Spinal cord (tissue), 10 donors: ENCODE data around the gene ATXN7L2. TPM values are rescaled to one million over a fixed set of nuclear protein-coding genes. Genes with fewer than 3 reads are reported as not detected.
A peak's percentile ranks its signal among the peaks of the same experiment; 100 is the strongest.

Experiments
- DNase-seq, 6 donors: peaks; one replicate each; pipeline versions ENCODE4 v3.0.0 to v3.0.0-alpha.2; 2013 to 2015; ENCODE audit warnings: low spot score in 6 of 6, low read depth in 4 of 6
- H3K27ac ChIP-seq: one replicate; pipeline ENCODE4 v1.5.1; 2013; ENCODE audit warnings: low read depth, low read length, control low read depth
- H3K27me3 ChIP-seq: one replicate; pipeline ENCODE4 v1.6.1; 2013; ENCODE audit warnings: low read length; ENCODE audit not compliant: control insufficient read depth, insufficient read depth
- H3K36me3 ChIP-seq: one replicate; pipeline ENCODE4 v1.6.1; 2013; ENCODE audit warnings: low read length; ENCODE audit not compliant: control insufficient read depth, insufficient read depth
- H3K4me1 ChIP-seq: one replicate; pipeline ENCODE4 v1.6.1; 2013; ENCODE audit warnings: low read length; ENCODE audit not compliant: control insufficient read depth, insufficient read depth
- H3K4me3 ChIP-seq: one replicate; pipeline ENCODE4 v1.5.1; 2013; ENCODE audit warnings: low read depth, low read length, control low read depth
- H3K9me3 ChIP-seq: one replicate; pipeline ENCODE4 v1.6.1; 2013; ENCODE audit warnings: low read length; ENCODE audit not compliant: control insufficient read depth, insufficient read depth
- WGBS: methylation state at CpG from one replicate; pipeline ENCODE4 v1.1.5; 2013; ENCODE audit warnings: missing lambda C conversion rate; ENCODE audit not compliant: insufficient coverage; 5-methylcytosine and 5-hydroxymethylcytosine counted together
- polyA plus RNA-seq, 2 donors: library from polyadenylated mRNA; unstranded; fragments of 120-200 nt; gene quantifications; one replicate each; pipeline ENCODE4 v1.2.1, GENCODE V29; 2013; ENCODE audit not compliant: insufficient read length in 2 of 2
- total RNA-seq, 2 donors: library from RNA; depleted of rRNA in 1 of 2; stranded (reverse); fragments of 120-200 nt in 1 of 2; fragments of >200 nt in 1 of 2; gene quantifications; one replicate each; pipeline versions ENCODE4 v1.2.3 to v1.2.4, GENCODE V29; 2013 to 2014
- donor health status: healthy.

Gene ATXN7L2
- total and polyA plus RNA-seq, 4 donors, result 1.6 to 17.1 (median 11.5) TPM

GRCh38 chr1:109492779-109493178 lies 9.1 kb downstream of the ATXN7L2 start:
- no peak for DNase-seq
- 93% methylated on average over 2 of the region's 4 CpGs for WGBS
- no peaks in the 10 kb centered on the region for H3K27me3 ChIP-seq
- no peak overlapping the region for H3K27ac ChIP-seq
- peaks cover 60% of the 10 kb centered on the region for H3K36me3 ChIP-seq
- H3K4me3 ChIP-seq, result no peak overlapping the region
- H3K9me3 ChIP-seq, result no peaks in the 10 kb centered on the region
- peaks cover 25% of the 10 kb centered on the region for H3K4me1 ChIP-seq

DNA sequence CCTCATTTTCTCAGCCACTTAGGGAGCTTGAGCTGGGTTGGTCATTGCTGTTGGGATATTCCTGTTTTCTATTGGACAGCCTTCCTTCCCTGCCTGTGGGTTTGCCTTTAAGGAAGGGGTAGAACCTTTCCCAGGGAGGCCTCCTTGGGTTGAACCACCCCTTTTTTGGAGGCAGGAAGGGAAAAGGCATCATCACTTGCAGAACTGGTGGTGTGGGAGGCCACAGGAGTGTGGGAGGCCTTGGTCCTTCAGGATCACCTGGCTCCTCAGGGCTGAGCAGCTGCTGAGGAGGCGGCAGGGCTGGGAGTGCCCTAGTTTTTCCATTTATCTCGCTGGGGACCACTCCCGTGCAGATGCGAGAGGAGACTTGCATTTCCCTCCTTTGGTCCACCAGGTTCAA lies 9.5 kb downstream of the ATXN7L2 start:
- no peak overlapping the region for H3K4me3 ChIP-seq
- H3K27me3 ChIP-seq, result no peaks in the 10 kb centered on the region
- H3K4me1 ChIP-seq, result peaks cover 30% of the 10 kb centered on the region
- whole genome bisulfite sequencing, result 60% methylated on average over 2 of the region's 4 CpGs
- DNase-seq, result no peak
- no peak overlapping the region for H3K27ac ChIP-seq
- no peaks in the 10 kb centered on the region for H3K9me3 ChIP-seq
- H3K36me3 ChIP-seq, result peaks cover 59% of the 10 kb centered on the region

DNA sequence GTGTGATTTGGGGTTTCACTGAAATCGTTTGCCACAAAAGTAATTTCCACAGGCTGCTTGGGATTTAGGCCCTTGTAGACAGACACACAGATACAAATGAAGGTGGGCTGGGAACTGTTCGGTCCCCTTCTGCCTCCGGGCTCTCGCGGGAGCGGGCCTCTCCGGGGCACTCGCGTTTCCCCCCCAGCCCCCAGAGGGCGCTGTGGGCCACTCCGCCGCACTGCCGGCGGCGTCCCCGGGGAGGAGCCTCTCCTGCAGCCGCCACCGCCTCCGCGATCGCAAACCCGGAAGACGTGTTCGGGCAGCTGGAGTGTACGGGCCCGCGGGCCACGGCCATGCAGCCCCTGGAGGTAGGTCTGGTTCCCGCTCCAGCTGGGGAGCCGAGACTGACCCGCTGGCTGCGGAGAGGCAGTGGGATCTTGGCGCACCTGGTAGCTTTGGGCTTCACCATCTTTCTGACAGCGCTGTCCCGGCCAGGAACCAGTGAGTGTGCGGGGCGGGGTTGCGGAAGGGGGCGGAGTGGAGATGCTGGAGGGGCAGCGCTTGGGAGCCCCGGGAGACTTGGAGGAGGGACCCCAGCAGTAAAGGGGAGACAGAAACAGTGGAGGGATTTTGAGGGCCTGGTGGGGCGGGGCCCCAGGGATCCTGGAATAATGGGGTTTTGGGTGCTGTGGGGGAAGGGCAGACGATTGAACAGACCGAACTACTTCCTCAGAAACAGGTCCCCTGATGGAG lies 10.3 kb downstream of the ATXN7L2 start, which contains the start of gene CYB561D1:
Gene CYB561D1, plus strand, starts transcription at position 290 of the 735 bp plus-strand sequence. Its CDS starts 46 bp downstream, at position 336.
- peaks cover 34% of the 10 kb centered on the region for H3K4me1 ChIP-seq
- peaks cover 55% of the 10 kb centered on the region for H3K36me3 ChIP-seq
- peak in 4 of 6 donors; percentile 62 to 95 (median 80) for DNase-seq
- H3K27me3 ChIP-seq, result no peaks in the 10 kb centered on the region
- H3K27ac ChIP-seq, result peak within 1 kb of the TSS; percentile 65
- no peaks in the 10 kb centered on the region for H3K9me3 ChIP-seq
- H3K4me3 ChIP-seq, result peak within 1 kb of the TSS; percentile 91
- under 1% methylated on average over 43 of the region's 44 CpGs for WGBS

GRCh38 chr1:109495738-109496137 lies 12.0 kb downstream of the ATXN7L2 start:
- peaks cover 45% of the 10 kb centered on the region for H3K36me3 ChIP-seq
- peaks cover 35% of the 10 kb centered on the region for H3K4me1 ChIP-seq
- no peak overlapping the region for H3K27ac ChIP-seq
- no peak for DNase-seq
- 97% methylated on average over 7 of the region's 7 CpGs for WGBS
- no peak overlapping the region for H3K4me3 ChIP-seq
- H3K27me3 ChIP-seq, result no peaks in the 10 kb centered on the region
- no peaks in the 10 kb centered on the region for H3K9me3 ChIP-seq

DNA sequence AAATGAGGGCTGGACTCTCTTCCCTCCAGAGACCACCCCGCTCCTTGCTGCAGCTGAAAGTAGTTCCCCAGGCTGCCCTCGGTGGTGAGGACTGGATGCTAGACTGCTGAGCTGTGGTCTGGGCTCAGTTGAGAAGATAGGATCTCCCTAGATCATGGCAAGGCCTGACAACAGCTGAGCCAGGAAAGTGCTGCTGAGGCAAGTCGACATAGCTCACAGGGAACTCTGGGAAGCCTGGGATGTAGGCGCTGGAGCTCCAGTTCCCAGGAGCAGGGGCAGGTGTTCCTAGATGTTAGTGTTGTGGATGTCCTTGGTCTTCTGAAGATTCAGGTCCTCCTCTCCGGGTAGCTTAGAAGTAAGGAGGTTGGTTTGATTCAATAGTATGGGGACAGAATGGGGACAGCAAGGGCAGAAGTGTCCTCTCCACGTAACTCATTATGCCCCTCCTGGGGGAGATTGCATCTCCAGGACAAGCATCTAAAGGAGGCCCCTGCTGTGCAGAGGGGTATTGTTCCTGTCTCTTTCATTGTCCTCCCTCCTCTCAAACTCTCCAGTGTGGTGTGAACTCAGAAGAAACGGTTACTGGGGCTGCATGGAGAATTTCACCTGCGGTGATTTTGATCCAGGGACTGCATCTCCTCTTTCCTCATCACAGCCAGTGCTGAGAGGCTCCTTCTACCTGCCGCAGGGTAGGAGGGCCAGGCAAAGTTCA lies 13.9 kb downstream of the ATXN7L2 start:
- Histone ChIP-seq H3K27ac (no peak overlapping the region), H3K4me3 (no peak overlapping the region), H3K36me3 (peaks cover 27% of the 10 kb centered on the region), H3K9me3 (no peaks in the 10 kb centered on the region), H3K4me1 (peaks cover 37% of the 10 kb centered on the region), H3K27me3 (no peaks in the 10 kb centered on the region)
- WGBS, result 39% methylated on average over 6 of the region's 9 CpGs
- DNase-seq, result no peak

GRCh38 chr1:109498161-109498801 lies 14.6 kb downstream of the ATXN7L2 start:
- H3K27ac ChIP-seq, result no peak overlapping the region
- peaks cover 27% of the 10 kb centered on the region for H3K36me3 ChIP-seq
- 41% methylated on average over 12 of the region's 12 CpGs for WGBS
- H3K4me1 ChIP-seq, result peaks cover 36% of the 10 kb centered on the region
- no peaks in the 10 kb centered on the region for H3K9me3 ChIP-seq
- no peaks in the 10 kb centered on the region for H3K27me3 ChIP-seq
- H3K4me3 ChIP-seq, result no peak overlapping the region
- peak in 2 of 6 donors; percentile 56 to 79 for DNase-seq

DNA sequence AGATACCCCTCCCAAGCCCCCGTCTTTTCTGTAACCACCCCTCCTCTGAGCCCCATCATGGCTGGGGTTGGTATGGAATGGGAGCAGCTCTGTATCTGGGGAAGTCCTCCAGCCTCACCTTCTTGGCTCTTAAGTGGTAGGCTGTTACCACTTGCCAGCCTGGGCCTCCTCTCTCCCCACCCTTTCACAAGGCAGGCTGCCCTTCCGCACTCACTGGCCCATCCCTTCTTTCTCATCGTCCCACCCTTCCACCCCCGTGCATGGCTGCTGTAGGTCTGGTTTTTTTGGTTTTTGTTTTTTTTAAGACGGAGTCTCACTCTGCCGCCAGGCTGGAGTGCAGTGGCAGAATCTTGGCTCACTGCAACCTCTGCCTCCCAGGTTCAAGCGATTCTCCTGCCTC lies 15.4 kb downstream of the ATXN7L2 start:
- Histone ChIP-seq H3K36me3 (peaks cover 27% of the 10 kb centered on the region), H3K4me3 (no peak overlapping the region), H3K27me3 (no peaks in the 10 kb centered on the region), H3K4me1 (peaks cover 28% of the 10 kb centered on the region), H3K9me3 (no peaks in the 10 kb centered on the region), H3K27ac (no peak overlapping the region)
- no peak for DNase-seq
- no CpG with 5 or more reads among the region's 7 CpGs for WGBS

GRCh38 chr1:109499661-109500536 lies 16.2 kb downstream of the ATXN7L2 start:
- Histone ChIP-seq H3K4me3 (no peak overlapping the region), H3K36me3 (peaks cover 27% of the 10 kb centered on the region), H3K9me3 (no peaks in the 10 kb centered on the region), H3K27me3 (no peaks in the 10 kb centered on the region), H3K27ac (no peak overlapping the region), H3K4me1 (peaks cover 20% of the 10 kb centered on the region)
- 70% methylated on average over 4 of the region's 4 CpGs for WGBS
- no peak for DNase-seq

- H3K36me3 ChIP-seq, result peaks cover 23% of the 10 kb centered on the region
- H3K9me3 ChIP-seq, result no peaks in the 10 kb centered on the region
- DNase-seq, result peak in 2 of 6 donors; percentile 43 to 61
- H3K4me1 ChIP-seq, result peaks cover 20% of the 10 kb centered on the region
- no peak overlapping the region for H3K4me3 ChIP-seq
- H3K27ac ChIP-seq, result no peak overlapping the region
- 23% methylated on average over 2 of the region's 5 CpGs for WGBS
- H3K27me3 ChIP-seq, result no peaks in the 10 kb centered on the region
These were observed 17.3 kb downstream of the ATXN7L2 start for GRCh38 chr1:109500941-109501381.
